C4-2B (cell line): Measurements from ENCODE around the gene PDE4B.

ENCODE experiments used
- CTCF ChIP-seq: fragments of 450-650 bp; conservative IDR thresholded peaks from 2 replicates; pipeline ENCODE4 v1.5.1; 2017; ENCODE audit warnings: mild to moderate bottlenecking
- ZFX ChIP-seq: fragments of 450-650 bp; IDR thresholded peaks from 2 replicates; pipeline ENCODE4 v1.6.1; 2017

- no peak for TF ChIP-seq ZFX
- TF ChIP-seq CTCF: no peak
Observed at GRCh38 chr1:66418021-66418420, 625.3 kb downstream of the PDE4B start.
